Mucosa of stomach (tissue), 1 donor: ENCODE results near the gene SSBP3.

Source experiments
- H3K27me3 ChIP-seq: one replicate; pipeline ENCODE4 v1.7.0; 2013; ENCODE audit warnings: mild to moderate bottlenecking, low read length; ENCODE audit not compliant: control insufficient read depth, insufficient read depth
- H3K36me3 ChIP-seq: one replicate; pipeline ENCODE4 v1.7.0; 2013; ENCODE audit warnings: low read length; ENCODE audit not compliant: control insufficient read depth, insufficient read depth
- H3K4me1 ChIP-seq: one replicate; pipeline ENCODE4 v1.7.0; 2013; ENCODE audit warnings: mild to moderate bottlenecking, low read length; ENCODE audit not compliant: control insufficient read depth, insufficient read depth
- H3K4me3 ChIP-seq: one replicate; pipeline ENCODE4 v1.7.0; 2013; ENCODE audit warnings: low read length
- H3K9ac ChIP-seq: one replicate; pipeline ENCODE4 v1.7.0; 2013; ENCODE audit warnings: mild to moderate bottlenecking, low read length, moderate library complexity
- H3K9me3 ChIP-seq: one replicate; pipeline ENCODE4 v1.7.0; 2013; ENCODE audit warnings: mild to moderate bottlenecking, low read length, moderate library complexity; ENCODE audit not compliant: control insufficient read depth
- donor health status: Pancreatic carcinoma.

The SSBP3 gene

DNA sequence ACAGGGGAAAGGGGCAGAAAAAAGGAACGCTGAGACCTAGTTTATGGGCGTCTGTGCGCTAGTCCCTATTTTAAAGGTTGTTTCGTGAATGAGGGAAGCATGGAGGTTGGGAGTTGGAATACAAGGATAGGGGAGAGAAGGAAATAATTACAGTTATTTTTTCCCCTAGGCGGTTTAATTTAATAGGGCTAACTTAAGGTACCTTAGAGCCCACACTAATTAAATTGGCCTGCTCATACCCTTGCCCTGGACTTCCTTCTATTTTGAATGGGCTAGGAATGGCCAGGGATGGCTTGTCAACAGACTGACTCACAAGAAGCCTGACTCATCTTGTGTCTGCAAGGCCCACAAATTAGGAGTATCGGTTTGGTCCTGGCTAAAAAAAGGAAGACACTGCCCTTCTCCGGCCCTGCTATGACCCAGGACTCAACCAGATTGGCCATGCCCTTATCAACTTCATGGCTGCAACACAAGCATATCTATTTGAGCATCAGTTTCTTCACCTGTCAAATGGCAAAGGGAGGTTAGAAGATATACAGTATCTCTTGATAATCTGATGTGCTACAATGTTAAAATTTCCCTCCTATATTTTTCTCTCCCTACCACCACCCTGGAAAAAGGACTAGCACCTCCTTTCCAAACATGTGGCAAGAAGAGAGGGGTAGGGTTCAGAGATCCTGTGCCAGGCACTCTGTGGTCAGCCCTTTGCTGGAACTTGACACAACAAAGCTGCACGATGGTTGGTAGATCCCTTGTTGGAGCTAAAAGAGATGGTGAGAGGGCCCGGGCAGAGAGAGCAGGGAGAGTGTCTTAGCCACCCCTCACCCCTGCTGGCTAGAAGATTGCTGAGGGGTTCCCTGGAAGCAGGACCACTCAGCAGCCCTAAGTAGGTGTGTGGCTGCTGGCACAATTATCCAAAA is 2.2 kb upstream of the SSBP3 start:
- Histone ChIP-seq H3K4me1 (peaks cover 45% of the 10 kb centered on the region), H3K9me3 (no peaks in the 10 kb centered on the region), H3K4me3 (no peak overlapping the region), H3K9ac (no peak overlapping the region), H3K36me3 (no peaks in the 10 kb centered on the region), H3K27me3 (no peaks in the 10 kb centered on the region)

DNA sequence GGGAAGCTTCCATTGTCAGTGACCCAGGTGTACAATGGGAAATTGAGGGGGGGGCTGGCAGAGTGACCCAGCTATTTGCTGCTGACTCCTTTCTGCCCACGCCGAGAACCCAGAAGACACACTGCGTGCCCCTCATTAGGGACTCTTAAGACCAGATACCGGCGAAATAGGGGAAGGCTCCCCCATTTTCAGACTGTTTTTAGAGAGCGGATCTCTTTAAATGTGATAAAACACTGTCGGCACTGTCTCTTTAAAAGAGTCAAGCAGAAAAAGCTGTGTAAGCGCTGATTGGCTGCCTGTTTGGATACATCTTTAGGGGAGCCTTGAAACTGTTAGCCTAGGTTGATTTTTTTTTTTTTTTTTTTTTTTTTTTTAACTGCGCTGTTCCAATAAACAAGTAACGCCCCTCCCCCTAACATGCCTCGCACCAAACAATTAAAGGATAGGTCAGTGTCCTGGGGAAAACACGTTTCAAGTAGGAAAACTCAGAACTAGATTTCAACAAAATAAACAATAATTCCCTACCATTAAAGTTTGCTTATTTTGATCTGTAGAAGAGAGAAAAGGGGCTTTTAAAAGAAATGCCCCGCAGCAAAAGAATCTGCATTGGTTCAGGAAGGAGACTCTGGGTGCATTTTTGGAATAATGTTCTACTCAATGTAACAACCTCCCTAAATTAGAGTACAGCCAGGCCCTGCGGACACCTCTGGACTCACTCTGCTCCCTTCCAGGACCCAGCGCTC is 1.4 kb upstream of the SSBP3 start:
- no peaks in the 10 kb centered on the region for H3K9me3 ChIP-seq
- H3K27me3 ChIP-seq, result no peaks in the 10 kb centered on the region
- peak overlapping the region; percentile 86 for H3K4me3 ChIP-seq
- H3K4me1 ChIP-seq, result peaks cover 50% of the 10 kb centered on the region
- no peaks in the 10 kb centered on the region for H3K36me3 ChIP-seq
- H3K9ac ChIP-seq, result peak overlapping the region; percentile 66

DNA sequence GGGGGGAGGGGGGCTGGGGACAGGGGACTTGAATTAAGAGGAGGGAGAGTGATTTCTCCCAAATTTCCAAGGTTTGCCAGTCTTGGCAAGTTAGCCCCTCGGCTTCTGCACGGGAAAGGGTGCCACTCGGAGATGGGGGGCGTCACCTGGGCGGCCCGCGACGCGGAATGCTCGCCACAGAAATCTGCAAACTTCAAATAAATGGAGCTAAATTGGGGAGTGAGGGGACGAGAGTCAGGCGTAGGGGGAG is 885 bp upstream of the SSBP3 start:
- Histone ChIP-seq H3K4me1 (peaks cover 55% of the 10 kb centered on the region), H3K9ac (peak overlapping the region; percentile 66)

DNA sequence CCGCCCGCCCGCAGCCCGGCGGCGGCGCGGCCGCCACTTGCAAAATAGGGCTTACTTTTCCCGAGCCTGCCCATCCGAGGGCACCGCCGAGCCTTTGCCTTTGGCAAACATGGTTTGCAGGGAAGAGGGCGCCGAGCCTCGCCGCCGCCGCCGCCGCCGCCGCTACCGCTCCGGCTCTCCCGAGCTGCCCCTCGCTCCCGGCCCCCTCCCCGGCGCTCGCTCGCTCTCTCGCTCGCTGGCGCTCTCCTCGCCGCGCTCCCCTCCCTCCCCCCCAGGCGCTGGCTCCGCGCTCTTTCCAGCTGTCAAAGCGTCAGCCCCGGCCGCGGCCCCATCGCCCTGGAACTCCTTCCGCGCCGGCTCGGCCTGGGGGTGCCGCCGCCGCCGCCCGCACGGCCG is 298 bp downstream of the SSBP3 start:
- Histone ChIP-seq H3K27me3 (no peaks in the 10 kb centered on the region), H3K4me3 (no peak overlapping the region), H3K4me1 (peaks cover 62% of the 10 kb centered on the region), H3K36me3 (peaks cover 8% of the 10 kb centered on the region), H3K9ac (no peak overlapping the region), H3K9me3 (no peaks in the 10 kb centered on the region)

More for the DNA sequence above, 885 bp upstream of the SSBP3 start:
- H3K27me3 ChIP-seq, result no peaks in the 10 kb centered on the region
- no peaks in the 10 kb centered on the region for H3K9me3 ChIP-seq
- H3K4me3 ChIP-seq, result peak overlapping the region; percentile 86
- H3K36me3 ChIP-seq, result no peaks in the 10 kb centered on the region

DNA sequence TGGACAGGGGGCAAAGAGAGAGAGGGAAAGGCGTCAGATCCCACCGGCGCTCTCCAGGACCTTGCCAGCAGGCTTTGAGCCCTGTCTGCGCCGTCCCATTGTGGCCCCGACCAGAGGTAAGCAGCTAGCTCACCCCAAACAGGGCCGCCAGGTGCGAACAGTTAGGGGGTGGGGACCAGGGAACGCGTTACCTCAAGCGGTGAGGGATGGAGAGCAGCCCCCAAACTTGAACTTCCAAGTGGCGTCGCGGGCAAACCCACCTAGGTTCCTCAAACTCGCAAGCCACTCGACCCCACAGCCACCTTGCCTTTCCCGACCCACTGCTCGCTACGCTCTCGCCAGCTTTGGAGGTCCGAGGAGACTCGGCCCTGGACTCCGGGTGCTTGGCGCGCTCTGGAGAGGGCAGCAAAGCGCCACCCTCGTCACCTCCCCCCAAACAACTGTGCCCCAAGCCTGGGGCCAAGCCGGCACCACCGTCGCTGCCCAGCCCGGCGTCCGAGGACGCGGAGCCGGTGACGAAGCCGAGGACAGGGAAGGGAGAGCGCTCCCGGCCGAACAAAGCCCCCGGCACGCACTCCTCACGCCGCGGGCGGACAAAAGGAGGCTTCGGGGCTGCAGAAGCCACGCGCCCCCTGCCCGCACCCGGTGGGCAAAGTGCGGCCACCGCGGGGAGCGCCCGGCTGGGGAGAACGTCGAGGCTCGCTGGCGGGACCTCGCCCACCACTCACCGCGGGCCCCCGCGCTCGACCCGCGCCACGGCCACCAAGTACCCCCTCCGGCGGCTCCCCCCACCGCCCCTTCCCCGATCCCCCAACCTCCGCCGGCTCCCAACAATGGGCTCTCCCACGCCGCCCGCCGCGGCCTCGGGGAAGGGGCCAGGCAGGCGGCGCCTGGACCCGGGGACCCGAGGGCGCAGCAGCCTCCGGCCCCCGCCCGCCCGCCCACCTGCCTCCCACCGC is 976 bp downstream of the SSBP3 start:
- Histone ChIP-seq H3K27me3 (no peaks in the 10 kb centered on the region), H3K36me3 (peaks cover 15% of the 10 kb centered on the region), H3K9me3 (no peaks in the 10 kb centered on the region), H3K9ac (peak overlapping the region; percentile 69), H3K4me1 (peaks cover 68% of the 10 kb centered on the region), H3K4me3 (peak overlapping the region; percentile 60)

DNA sequence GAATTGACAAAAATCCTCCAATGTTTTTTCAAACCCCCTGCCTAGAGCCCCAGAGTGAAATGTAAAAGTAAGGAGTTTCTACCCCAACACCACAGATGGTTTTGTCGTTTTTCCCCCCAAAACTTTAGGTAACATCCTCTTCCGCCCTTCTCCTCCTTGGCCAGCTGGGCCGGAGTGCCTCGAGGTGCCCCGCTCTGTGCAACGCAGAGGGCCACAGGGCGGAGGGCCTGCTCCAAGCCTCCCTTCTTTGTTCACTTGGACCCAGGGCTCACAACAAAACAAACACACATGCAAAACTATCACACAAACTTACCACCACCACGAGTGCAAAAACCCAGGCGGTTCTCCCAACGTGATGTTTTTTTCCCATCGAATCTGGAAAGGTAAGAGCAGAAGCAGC is 1.9 kb downstream of the SSBP3 start:
- Histone ChIP-seq H3K9ac (peak overlapping the region; percentile 69), H3K36me3 (peaks cover 16% of the 10 kb centered on the region), H3K9me3 (no peaks in the 10 kb centered on the region), H3K4me3 (peak overlapping the region; percentile 60), H3K4me1 (peaks cover 64% of the 10 kb centered on the region), H3K27me3 (no peaks in the 10 kb centered on the region)

DNA sequence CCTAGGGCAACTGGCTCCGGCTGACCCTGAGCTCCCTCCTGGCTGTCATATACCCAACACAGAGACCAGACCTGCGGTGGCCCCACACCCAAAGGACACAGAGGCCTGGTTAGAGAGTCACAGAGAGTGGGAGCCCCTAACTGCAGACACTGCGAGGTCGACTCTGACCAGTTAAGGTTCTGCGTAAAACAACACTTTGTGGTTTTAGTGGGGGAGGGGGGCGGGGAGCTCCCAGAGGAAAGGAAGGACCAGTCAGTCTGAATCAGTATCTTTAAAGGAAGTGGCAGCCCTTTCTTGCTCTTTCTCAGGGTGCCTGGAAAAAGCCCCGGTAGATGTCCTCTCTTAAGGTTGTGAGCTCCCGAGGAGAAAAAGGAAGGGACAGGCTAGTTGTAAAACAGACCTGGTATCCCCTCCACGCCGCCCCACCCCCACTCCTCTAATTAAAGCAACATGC is 2.4 kb downstream of the SSBP3 start:
- Histone ChIP-seq H3K4me1 (peaks cover 64% of the 10 kb centered on the region), H3K4me3 (peak overlapping the region; percentile 60), H3K9me3 (no peaks in the 10 kb centered on the region), H3K9ac (peak overlapping the region; percentile 69), H3K36me3 (peaks cover 20% of the 10 kb centered on the region), H3K27me3 (no peaks in the 10 kb centered on the region)

DNA sequence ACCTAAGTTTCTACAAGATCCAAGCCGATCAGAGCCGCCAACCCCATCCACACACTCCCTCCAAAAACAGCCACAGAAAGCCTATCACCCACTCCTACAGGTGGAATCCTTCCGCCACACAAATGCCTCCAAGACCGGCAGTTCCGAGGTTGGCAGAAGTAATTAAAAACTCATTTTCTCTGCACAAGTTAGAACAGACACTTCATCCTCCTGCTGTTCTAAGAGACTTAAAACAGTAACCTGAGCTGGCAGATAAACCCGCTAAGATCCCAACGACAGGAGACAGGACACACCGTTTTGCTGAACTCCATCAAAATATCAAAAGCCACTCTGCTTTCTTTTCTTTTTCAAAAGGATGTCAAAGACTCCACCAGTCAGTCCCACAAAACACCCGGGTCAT is 2.8 kb downstream of the SSBP3 start:
- no peaks in the 10 kb centered on the region for H3K27me3 ChIP-seq
- H3K36me3 ChIP-seq, result peaks cover 25% of the 10 kb centered on the region
- H3K4me1 ChIP-seq, result peaks cover 64% of the 10 kb centered on the region
- H3K9me3 ChIP-seq, result no peaks in the 10 kb centered on the region
- peak overlapping the region; percentile 69 for H3K9ac ChIP-seq
- H3K4me3 ChIP-seq, result peak overlapping the region; percentile 60

DNA sequence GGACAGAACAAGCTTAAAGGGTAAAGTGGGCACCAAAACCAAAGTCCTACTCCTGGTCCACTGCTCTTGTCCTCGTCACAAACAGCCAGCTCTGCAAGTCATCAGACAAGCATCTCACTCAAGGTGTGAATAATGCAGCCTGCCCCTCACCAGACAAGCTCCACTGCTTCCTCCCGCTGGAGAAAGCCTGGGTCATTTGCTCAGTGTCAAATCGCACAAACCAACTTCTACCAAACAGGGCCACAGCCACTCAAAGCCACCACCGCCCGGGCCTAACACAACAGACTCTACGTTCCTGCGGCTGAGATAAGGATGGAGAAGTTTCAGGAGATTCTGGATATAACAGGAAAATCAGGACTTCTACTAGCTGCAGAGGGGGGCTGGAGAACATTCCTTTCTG is 3.3 kb downstream of the SSBP3 start:
- Histone ChIP-seq H3K9me3 (no peaks in the 10 kb centered on the region), H3K9ac (peak overlapping the region; percentile 69), H3K27me3 (no peaks in the 10 kb centered on the region), H3K4me3 (peak overlapping the region; percentile 60), H3K4me1 (peaks cover 61% of the 10 kb centered on the region), H3K36me3 (peaks cover 28% of the 10 kb centered on the region)

DNA sequence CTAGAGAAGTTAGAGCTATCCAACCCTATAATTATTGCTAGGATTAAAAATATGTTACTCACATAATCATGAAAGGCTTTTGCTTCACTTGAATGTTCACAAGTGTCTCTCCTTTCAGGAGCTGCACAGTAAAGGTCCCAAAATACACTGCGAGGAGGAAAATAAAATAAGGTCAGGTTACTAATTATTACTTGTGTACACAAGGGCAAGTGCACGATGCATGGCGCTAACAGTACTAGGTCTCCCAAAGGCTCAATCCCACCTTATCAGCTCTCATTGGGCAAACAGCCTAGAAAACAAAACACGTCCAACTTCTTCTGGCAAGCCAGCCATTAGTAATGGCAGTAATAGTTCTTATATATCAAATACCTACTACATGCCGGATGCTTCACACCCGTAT is 4.4 kb downstream of the SSBP3 start:
- H3K27me3 ChIP-seq, result no peaks in the 10 kb centered on the region
- H3K4me1 ChIP-seq, result peaks cover 69% of the 10 kb centered on the region
- no peak overlapping the region for H3K4me3 ChIP-seq
- H3K9ac ChIP-seq, result no peak overlapping the region
- H3K9me3 ChIP-seq, result no peaks in the 10 kb centered on the region
- peaks cover 28% of the 10 kb centered on the region for H3K36me3 ChIP-seq

DNA sequence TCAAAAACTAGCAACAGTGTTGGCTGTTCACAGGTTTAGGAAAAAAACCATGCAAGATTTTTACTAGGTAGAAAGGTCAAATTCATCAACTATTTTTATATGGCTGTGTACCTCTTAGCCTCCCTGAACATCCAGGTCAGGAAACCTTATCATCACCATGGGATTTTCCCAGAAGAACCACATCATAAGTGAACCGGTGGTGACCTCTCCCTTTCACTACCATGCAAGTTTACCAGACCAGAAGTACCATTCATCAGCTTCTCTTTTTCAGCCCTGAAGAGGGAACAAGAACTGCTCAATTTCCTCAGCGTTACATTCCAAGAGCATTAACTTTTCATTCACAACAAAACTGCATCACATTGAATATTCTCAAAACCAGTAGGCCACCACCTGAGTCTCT is 5.9 kb downstream of the SSBP3 start:
- H3K36me3 ChIP-seq, result peaks cover 30% of the 10 kb centered on the region

More for the DNA sequence above, 5.9 kb downstream of the SSBP3 start:
- H3K27me3 ChIP-seq, result no peaks in the 10 kb centered on the region
- no peaks in the 10 kb centered on the region for H3K9me3 ChIP-seq
- H3K4me3 ChIP-seq, result no peak overlapping the region
- H3K4me1 ChIP-seq, result peaks cover 83% of the 10 kb centered on the region
- no peak overlapping the region for H3K9ac ChIP-seq
